NOMO-1 (cell line): ENCODE results near the gene IPPK.
A peak's percentile ranks its signal among the peaks of the same experiment; 100 is the strongest.
"Not testable (repeated sequence)": the region's sequence is repeated elsewhere in the genome, so short reads cannot be mapped to it uniquely, and the experiment has no call there.

Source experiments
- DNase-seq, 2 experiments: peaks; one replicate each; lab custom pipeline; 2025; ENCODE audit not compliant: unreplicated experiment in 2 of 2; lab: John Stamatoyannopoulos, UW

IPPK gene

DNA sequence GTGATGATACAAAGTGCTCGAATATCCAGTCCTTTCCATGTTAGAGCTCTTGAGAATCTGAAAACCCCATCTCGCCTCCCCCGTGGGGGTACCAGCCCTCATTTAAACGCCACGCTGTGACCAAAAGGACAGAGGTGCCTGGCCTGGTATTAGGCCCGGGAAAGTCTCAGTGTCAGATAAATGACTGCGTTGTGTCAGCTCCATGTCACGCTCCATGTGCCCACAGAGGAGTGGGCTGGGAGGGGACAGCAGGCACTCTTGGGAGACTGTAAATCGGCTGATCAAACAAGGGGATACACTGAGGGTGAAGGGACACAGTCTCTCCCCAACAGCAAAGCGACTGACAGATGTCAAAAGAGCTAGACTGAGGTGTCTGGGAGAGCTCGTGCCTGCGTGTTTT is 68.5 kb downstream of the IPPK start:
- DNase-seq: no peak

- DNase-seq: no peak
These were observed 69.3 kb downstream of the IPPK start for GRCh38 chr9:92600462-92601261.

DNA sequence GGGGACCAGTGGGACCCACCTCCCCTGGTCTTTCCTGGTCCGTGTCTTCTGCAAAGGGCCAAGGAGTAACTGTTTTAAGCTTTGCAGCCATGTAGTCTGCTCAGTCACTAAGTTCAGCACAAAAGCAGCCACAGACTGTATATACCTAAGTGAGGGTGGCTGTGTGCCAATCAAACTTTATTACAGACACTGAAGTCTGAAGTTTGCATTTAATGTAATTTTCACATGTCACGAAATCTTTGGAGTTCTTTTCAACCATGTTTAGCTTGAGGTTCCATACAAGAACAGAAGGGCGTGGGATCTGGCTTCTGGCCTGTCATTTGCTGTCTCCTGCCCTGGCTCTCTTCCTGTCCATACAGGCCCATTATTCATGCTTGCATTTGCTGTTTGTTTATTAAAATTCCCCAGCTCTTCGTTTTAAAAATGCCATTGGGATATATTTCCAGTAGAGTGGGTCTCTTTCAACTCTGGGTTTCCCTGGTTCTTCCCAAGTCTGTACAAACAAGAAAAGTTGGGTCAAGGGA is 69.9 kb downstream of the IPPK start:
- no peak for DNase-seq

DNA sequence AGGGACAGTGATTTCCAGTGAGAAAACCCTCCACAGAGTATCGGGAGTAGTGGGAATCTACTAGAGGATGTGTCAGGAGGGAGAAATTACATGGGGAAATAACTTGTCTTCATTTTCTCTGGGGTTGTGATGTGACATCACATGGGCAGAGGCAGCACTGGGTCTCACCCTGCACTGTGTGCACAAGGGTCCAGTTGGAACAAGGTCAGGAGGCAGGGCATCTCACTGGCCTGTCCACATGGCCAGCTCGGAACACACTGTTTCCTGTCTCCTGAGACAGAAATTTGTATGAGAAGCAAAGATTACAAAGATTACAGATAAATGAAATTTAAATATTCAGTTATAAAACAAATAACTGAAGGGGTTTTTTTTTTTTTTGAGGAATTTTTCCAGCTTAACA is 71.5 kb downstream of the IPPK start:
- no peak for DNase-seq

- DNase-seq: no peak
These were observed 74.0 kb downstream of the IPPK start for GRCh38 chr9:92595930-92596329.

GRCh38 chr9:92595075-92595474 is 74.9 kb downstream of the IPPK start:
- DNase-seq: not testable (repeated sequence)

DNA sequence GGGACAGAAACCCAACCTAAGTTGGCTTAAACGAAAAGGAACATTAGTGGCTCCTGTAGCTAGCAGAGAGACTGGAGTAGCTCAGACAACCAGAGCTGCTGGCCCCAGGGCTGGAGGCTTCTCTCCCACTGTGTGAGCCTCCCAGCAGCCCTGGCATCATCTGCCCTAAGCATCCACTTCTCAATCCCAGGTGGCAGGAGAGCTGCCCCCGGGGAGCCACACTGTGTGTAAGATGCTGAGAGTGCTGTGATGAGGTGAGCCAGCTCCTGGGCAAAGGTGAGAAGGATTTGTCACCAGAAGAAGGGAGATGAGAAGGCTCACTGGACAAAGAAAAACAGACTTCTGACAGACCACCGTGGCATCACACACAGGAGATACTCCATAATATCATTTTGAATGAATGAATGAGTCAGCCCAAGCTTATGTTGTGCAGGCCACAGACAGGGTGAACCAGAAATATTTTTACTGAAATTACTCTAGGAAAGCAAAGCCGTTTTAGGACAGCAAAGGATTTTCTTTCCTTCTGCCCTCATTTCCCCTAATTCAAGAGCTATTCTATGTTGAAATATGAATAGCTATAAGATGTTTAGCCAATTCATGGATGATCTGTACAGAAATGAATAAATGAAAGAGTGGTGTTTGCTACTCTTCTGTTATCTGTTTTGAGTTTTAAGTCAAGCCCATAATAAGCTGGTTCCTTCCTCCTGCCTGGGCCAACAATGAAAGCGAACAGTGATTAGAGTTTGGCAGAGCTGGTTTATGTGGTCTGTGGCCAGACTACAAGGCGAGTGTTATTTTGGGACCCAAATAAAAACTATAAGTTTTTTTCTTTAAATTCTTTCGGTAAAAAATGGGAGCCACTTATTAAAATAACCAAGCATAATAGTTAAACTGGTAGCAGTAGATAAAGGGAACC is 76.7 kb downstream of the IPPK start:
- peak in 1 of 2 experiments; percentile 31 for DNase-seq

- no peak for DNase-seq
These were observed 77.4 kb downstream of the IPPK start for GRCh38 chr9:92592537-92592936.

GRCh38 chr9:92590377-92590776 is 79.6 kb downstream of the IPPK start:
- DNase-seq: peak; percentile 77 to 81

DNA sequence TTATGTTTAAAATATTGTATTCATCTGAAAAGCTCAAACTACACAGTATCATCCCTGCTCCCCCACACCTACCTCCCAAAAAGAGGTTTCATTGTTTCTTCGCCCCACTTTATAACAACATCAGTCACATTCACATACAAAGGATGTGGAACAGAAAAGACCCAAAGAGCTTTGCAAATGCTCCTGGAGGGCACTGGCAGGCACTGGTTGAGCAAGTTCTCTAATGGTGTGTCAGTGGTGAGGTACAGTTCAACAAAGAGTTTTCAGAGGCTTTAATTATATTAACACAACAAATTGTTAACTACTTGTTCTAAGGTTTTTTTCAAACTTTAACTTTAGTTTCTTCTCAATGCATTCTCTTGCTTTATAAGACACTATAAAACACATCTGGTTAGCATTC is 80.0 kb downstream of the IPPK start:
- peak in 1 of 2 experiments; percentile 30 for DNase-seq

GRCh38 chr9:92576175-92576574 is 93.8 kb downstream of the IPPK start:
- DNase-seq: peak in 1 of 2 experiments; percentile 37

DNA sequence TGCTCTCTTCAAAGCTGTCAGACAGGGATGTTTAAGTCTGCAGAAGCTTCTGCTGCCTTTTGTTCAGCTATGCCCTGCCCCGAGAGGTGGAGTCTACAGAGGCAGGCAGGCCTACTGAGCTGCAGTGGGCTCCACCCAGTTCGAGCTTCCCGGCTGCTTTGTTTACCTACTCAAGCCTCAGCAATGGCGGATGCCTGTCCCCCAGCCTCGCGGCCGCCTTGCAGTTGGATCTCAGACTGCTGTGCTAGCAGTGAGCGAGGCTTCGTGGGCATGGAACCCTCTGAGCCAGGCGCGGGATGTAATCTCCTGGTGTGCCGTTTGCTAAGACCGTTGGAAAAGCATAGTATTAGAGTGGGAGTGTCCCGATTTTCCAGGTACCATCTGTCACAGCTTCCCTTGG is 96.3 kb downstream of the IPPK start:
- DNase-seq: not testable (repeated sequence)

- not testable (repeated sequence) for DNase-seq
These were observed 98.1 kb downstream of the IPPK start for GRCh38 chr9:92571871-92572270.

- no peak for DNase-seq
These were observed 104.9 kb downstream of the IPPK start for GRCh38 chr9:92564982-92565381.

DNA sequence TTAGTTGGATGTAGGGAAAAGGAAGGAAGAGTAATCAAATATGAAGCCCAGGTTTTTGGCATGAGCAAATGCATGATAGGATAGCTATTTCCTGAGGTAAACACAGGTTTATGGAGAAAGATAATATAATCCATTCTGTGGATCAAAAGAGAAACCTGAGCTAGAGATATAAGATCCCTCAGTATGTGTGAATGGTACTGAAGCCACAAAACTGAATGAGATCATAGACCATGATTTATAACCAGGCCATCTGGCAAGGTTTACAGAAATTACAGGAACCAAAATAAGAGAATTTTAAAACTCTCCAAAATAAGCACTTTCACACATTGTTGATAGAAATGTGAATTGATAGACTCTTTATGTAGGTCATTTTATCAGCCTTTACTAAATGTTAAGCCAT is 105.4 kb downstream of the IPPK start:
- DNase-seq: peak in 1 of 2 experiments; percentile 25
